Prostate gland (tissue), 2 donors: Measurements from ENCODE around the gene RGS12.

ENCODE experiments used
- POLR2AphosphoS5 ChIP-seq: sonication (generic); formaldehyde crosslinking; IDR thresholded peaks from one replicate; pipeline ENCODE4 v1.6.1; 2017; ENCODE audit warnings: antibody characterized with exemption
- TF ChIP-seq, protein P1 (sequence below), 4 experiments: fragments of 200-600 bp in 2 of 4; fragments of 450-650 bp in 2 of 4; sonication (generic) in 2 of 4; IDR thresholded peaks; 1 replicate in 3 of 4; 2 replicates in 1 of 4; pipeline ENCODE4 v1.5.1; 2016 to 2019; ENCODE audit warnings: antibody characterized with exemption in 4 of 4, mild to moderate bottlenecking in 2 of 4, moderate library complexity in 2 of 4

DNA sequence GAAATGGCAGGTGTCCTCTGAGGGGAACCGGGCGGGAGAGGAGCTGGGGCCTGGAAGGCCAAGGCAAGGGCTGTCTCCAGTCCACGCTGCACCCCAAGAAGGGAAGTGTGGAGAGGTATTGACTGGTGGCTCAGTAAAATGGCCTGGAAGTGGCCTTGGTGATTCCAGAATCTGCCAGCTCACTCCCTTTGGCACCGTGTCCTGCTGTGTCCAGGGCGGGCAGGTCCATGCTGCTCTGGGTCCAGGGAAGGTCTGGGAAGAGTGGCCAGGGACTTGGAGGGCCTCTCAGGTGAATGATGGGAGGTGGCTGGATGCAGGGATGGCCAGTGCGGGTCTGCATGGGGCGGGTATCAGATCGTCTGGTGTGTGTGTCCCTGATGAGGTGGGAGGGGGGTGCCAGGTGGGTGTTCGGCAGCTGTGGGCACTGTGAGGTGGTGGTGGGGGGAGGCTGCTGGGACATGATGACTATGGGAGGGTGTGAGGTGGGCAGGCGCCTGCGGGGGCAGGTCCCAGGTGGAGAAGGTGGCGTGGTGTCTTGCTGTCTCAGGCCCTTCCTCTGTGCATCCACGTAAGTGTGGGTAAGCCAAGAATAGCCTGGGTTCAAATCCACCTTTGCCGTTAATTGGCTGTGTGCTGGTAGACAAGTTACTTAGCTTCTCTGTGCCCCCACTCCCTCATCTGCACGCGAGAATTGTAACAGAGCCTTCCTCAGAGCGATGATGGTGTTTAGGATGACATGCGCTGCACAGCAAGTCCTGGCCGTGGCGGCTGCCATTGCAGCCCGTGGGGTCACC, 17.7 kb downstream of the RGS12 start:
- TF ChIP-seq, protein P1, sequence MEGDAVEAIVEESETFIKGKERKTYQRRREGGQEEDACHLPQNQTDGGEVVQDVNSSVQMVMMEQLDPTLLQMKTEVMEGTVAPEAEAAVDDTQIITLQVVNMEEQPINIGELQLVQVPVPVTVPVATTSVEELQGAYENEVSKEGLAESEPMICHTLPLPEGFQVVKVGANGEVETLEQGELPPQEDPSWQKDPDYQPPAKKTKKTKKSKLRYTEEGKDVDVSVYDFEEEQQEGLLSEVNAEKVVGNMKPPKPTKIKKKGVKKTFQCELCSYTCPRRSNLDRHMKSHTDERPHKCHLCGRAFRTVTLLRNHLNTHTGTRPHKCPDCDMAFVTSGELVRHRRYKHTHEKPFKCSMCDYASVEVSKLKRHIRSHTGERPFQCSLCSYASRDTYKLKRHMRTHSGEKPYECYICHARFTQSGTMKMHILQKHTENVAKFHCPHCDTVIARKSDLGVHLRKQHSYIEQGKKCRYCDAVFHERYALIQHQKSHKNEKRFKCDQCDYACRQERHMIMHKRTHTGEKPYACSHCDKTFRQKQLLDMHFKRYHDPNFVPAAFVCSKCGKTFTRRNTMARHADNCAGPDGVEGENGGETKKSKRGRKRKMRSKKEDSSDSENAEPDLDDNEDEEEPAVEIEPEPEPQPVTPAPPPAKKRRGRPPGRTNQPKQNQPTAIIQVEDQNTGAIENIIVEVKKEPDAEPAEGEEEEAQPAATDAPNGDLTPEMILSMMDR (IDR thresholded peaks at IDR 0.05), result no peak
- no peak for TF ChIP-seq POLR2AphosphoS5
